ENCODE results near the gene QRICH2.

QRICH2 gene

GRCh38 chr17:76293106-76293505 is 15.0 kb downstream of the QRICH2 start:
- no peak overlapping the region for H2BK15ac ChIP-seq (ENCODE audit: low read depth, poor library complexity, severe bottlenecking)
- no peaks in the 10 kb centered on the region for H3K27me3 ChIP-seq (ENCODE audit: control insufficient read depth in 1 of 2, insufficient read depth in 1 of 2, low read length in 2 of 2)
- H3K4me3 ChIP-seq (ENCODE audit: insufficient read depth in 1 of 2, low read depth in 1 of 2, low read length in 2 of 2) = no peak overlapping the region
- no peak overlapping the region for H2AFZ ChIP-seq (ENCODE audit: low read depth, low read length)
- H3K79me1 ChIP-seq (replicated peaks; ENCODE audit: low read length, poor library complexity, severe bottlenecking) = no peaks in the 10 kb centered on the region
- no peak overlapping the region for H2BK120ac ChIP-seq (ENCODE audit: low read depth, low read length)
- no peak overlapping the region for H2BK12ac ChIP-seq (ENCODE audit: low read length in 2 of 2)
- H3K14ac ChIP-seq (ENCODE audit: low read length in 2 of 2) = no peak overlapping the region
- H2AK5ac ChIP-seq (ENCODE audit: low read length, severe bottlenecking) = no peak overlapping the region
- WGBS = 92% methylated on average over 7 of the region's 7 CpGs
- H4K91ac ChIP-seq (ENCODE audit: low read length) = no peak overlapping the region
- no peak for DNase-seq
- H3K23ac ChIP-seq (ENCODE audit: low read length in 2 of 2) = no peak overlapping the region
- no peak overlapping the region for H3K9ac ChIP-seq (ENCODE audit: low read length)
- peaks cover 14 to 15% of the 10 kb centered on the region in 2 experiments for H3K36me3 ChIP-seq (ENCODE audit: control insufficient read depth in 1 of 2, insufficient read depth in 2 of 2, low read depth in 1 of 2, low read length in 2 of 2)
- H3K4ac ChIP-seq (ENCODE audit: low read depth in 1 of 2, low read length in 2 of 2) = no peak overlapping the region
- no peak overlapping the region for H2BK5ac ChIP-seq (ENCODE audit: low read depth, low read length, poor library complexity, severe bottlenecking)
- H4K8ac ChIP-seq (ENCODE audit: low read length) = no peak overlapping the region
- H3K4me2 ChIP-seq (ENCODE audit: low read length, poor library complexity, severe bottlenecking) = no peak overlapping the region
- H3K9me3 ChIP-seq (ENCODE audit: control insufficient read depth, low read length) = no peaks in the 10 kb centered on the region
- H3K18ac ChIP-seq (ENCODE audit: low read depth in 1 of 2, low read length in 2 of 2) = no peak overlapping the region
- no peaks in the 10 kb centered on the region for H3K4me1 ChIP-seq (ENCODE audit: control insufficient read depth, insufficient read depth, low read depth, low read length)
- no peak overlapping the region for H3K27ac ChIP-seq (ENCODE audit: low read length, poor library complexity, severe bottlenecking)

GRCh38 chr17:76292567-76292966 is 15.5 kb downstream of the QRICH2 start:
- Histone ChIP-seq H3K4me1 (ENCODE audit: control insufficient read depth, insufficient read depth, low read depth, low read length) (no peaks in the 10 kb centered on the region), H3K4me2 (ENCODE audit: low read length, poor library complexity, severe bottlenecking) (no peak overlapping the region), H2BK5ac (ENCODE audit: low read depth, low read length, poor library complexity, severe bottlenecking) (no peak overlapping the region), H3K79me1 (replicated peaks; ENCODE audit: low read length, poor library complexity, severe bottlenecking) (no peaks in the 10 kb centered on the region), H3K4me3 (ENCODE audit: insufficient read depth in 1 of 2, low read depth in 1 of 2, low read length in 2 of 2) (no peak overlapping the region), H3K23ac (ENCODE audit: low read length in 2 of 2) (no peak overlapping the region), H3K9ac (ENCODE audit: low read length) (no peak overlapping the region), H4K91ac (ENCODE audit: low read length) (no peak overlapping the region), H3K4ac (ENCODE audit: low read depth in 1 of 2, low read length in 2 of 2) (no peak overlapping the region), H3K14ac (ENCODE audit: low read length in 2 of 2) (no peak overlapping the region), H3K27ac (ENCODE audit: low read length, poor library complexity, severe bottlenecking) (no peak overlapping the region), H2AFZ (ENCODE audit: low read depth, low read length) (no peak overlapping the region), H3K27me3 (ENCODE audit: control insufficient read depth in 1 of 2, insufficient read depth in 1 of 2, low read length in 2 of 2) (no peaks in the 10 kb centered on the region), H2BK120ac (ENCODE audit: low read depth, low read length) (no peak overlapping the region), H2AK5ac (ENCODE audit: low read length, severe bottlenecking) (no peak overlapping the region), H3K18ac (ENCODE audit: low read depth in 1 of 2, low read length in 2 of 2) (no peak overlapping the region), H3K36me3 (ENCODE audit: control insufficient read depth in 1 of 2, insufficient read depth in 2 of 2, low read depth in 1 of 2, low read length in 2 of 2) (peaks cover 14 to 15% of the 10 kb centered on the region in 2 experiments), H3K9me3 (ENCODE audit: control insufficient read depth, low read length) (no peaks in the 10 kb centered on the region), H4K8ac (ENCODE audit: low read length) (no peak overlapping the region), H2BK12ac (ENCODE audit: low read length in 2 of 2) (no peak overlapping the region), H2BK15ac (ENCODE audit: low read depth, poor library complexity, severe bottlenecking) (no peak overlapping the region)
- 89% methylated on average over 4 of the region's 4 CpGs for WGBS
- DNase-seq = no peak

DNA sequence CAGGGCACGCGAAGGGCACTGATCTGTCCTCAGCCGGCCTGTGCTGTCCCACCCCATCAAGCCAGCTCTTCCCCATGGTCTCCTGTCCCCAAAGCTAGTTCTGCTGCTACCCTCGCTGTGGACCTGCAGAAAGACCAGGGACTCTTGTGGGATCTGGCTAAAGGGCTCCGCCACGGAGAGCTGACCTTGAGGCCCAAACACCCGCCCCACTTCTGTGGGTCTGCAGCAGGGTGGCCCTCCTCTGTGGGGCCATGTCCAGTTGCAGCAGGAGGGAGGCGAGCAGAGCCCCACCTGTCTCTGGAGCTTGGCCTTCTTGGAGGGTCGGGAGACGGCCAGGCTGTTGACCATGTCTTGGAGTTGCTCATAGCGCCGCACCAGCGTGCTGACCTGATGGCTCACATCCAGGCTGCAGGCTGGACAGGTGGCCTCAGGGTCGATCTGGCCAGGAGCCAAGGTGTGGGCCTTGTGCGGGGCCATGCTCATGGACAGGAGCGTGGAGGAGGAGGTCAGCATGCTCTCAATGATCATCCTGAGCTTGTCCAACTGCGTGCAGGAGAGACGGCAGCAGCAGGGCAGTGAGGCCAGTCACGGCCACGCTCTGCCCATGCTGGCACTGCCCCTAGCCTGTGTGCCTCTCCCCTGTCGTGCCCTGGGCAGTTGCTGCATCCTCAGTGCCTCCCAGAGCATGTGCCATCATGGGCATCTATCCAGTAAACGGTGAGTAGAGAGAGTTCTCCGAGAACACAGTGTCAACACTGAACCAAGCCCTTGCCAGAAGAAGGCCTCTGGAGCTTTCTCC is 26.3 kb downstream of the QRICH2 start:
- H3K9ac ChIP-seq (ENCODE audit: low read length) = no peak overlapping the region
- DNase-seq = peak; percentile 14
- no peak overlapping the region for H2BK5ac ChIP-seq (ENCODE audit: low read depth, low read length, poor library complexity, severe bottlenecking)
- H3K79me1 ChIP-seq (replicated peaks; ENCODE audit: low read length, poor library complexity, severe bottlenecking) = no peaks in the 10 kb centered on the region
- no peak overlapping the region for H2BK120ac ChIP-seq (ENCODE audit: low read depth, low read length)
- no peak overlapping the region for H3K27ac ChIP-seq (ENCODE audit: low read length, poor library complexity, severe bottlenecking)
- no peak overlapping the region for H3K18ac ChIP-seq (ENCODE audit: low read depth in 1 of 2, low read length in 2 of 2)
- no peak overlapping the region for H2AK5ac ChIP-seq (ENCODE audit: low read length, severe bottlenecking)
- H3K4ac ChIP-seq (ENCODE audit: low read depth in 1 of 2, low read length in 2 of 2) = no peak overlapping the region
- H3K23ac ChIP-seq (ENCODE audit: low read length in 2 of 2) = no peak overlapping the region
- H3K36me3 ChIP-seq (ENCODE audit: control insufficient read depth in 1 of 2, insufficient read depth in 2 of 2, low read depth in 1 of 2, low read length in 2 of 2) = peaks cover 0 to 9% of the 10 kb centered on the region in 2 experiments
- no peak overlapping the region for H3K4me3 ChIP-seq (ENCODE audit: insufficient read depth in 1 of 2, low read depth in 1 of 2, low read length in 2 of 2)
- H2BK15ac ChIP-seq (ENCODE audit: low read depth, poor library complexity, severe bottlenecking) = no peak overlapping the region
- H4K8ac ChIP-seq (ENCODE audit: low read length) = no peak overlapping the region
- H4K91ac ChIP-seq (ENCODE audit: low read length) = peak overlapping the region; percentile 7
- no peaks in the 10 kb centered on the region for H3K27me3 ChIP-seq (ENCODE audit: control insufficient read depth in 1 of 2, insufficient read depth in 1 of 2, low read length in 2 of 2)
- 94% methylated on average over 23 of the region's 23 CpGs for WGBS
- no peaks in the 10 kb centered on the region for H3K9me3 ChIP-seq (ENCODE audit: control insufficient read depth, low read length)
- no peak overlapping the region for H3K4me2 ChIP-seq (ENCODE audit: low read length, poor library complexity, severe bottlenecking)
- no peak overlapping the region for H2BK12ac ChIP-seq (ENCODE audit: low read length in 2 of 2)
- H2AFZ ChIP-seq (ENCODE audit: low read depth, low read length) = no peak overlapping the region
- H3K14ac ChIP-seq (ENCODE audit: low read length in 2 of 2) = no peak overlapping the region
- H3K4me1 ChIP-seq (ENCODE audit: control insufficient read depth, insufficient read depth, low read depth, low read length) = peaks cover 13% of the 10 kb centered on the region

GRCh38 chr17:76280650-76281049 is 27.4 kb downstream of the QRICH2 start:
- Histone ChIP-seq H3K9me3 (ENCODE audit: control insufficient read depth, low read length) (no peaks in the 10 kb centered on the region), H2BK12ac (ENCODE audit: low read length in 2 of 2) (no peak overlapping the region), H3K27me3 (ENCODE audit: control insufficient read depth in 1 of 2, insufficient read depth in 1 of 2, low read length in 2 of 2) (no peaks in the 10 kb centered on the region), H3K23ac (ENCODE audit: low read length in 2 of 2) (no peak overlapping the region), H2BK15ac (ENCODE audit: low read depth, poor library complexity, severe bottlenecking) (no peak overlapping the region), H3K4me1 (ENCODE audit: control insufficient read depth, insufficient read depth, low read depth, low read length) (peaks cover 21% of the 10 kb centered on the region), H3K4ac (ENCODE audit: low read depth in 1 of 2, low read length in 2 of 2) (no peak overlapping the region), H3K4me2 (ENCODE audit: low read length, poor library complexity, severe bottlenecking) (no peak overlapping the region), H2AFZ (ENCODE audit: low read depth, low read length) (no peak overlapping the region), H3K36me3 (ENCODE audit: control insufficient read depth in 1 of 2, insufficient read depth in 2 of 2, low read depth in 1 of 2, low read length in 2 of 2) (peaks cover 0 to 14% of the 10 kb centered on the region in 2 experiments), H3K27ac (ENCODE audit: low read length, poor library complexity, severe bottlenecking) (no peak overlapping the region), H4K91ac (ENCODE audit: low read length) (no peak overlapping the region), H3K79me1 (replicated peaks; ENCODE audit: low read length, poor library complexity, severe bottlenecking) (no peaks in the 10 kb centered on the region), H3K4me3 (ENCODE audit: insufficient read depth in 1 of 2, low read depth in 1 of 2, low read length in 2 of 2) (no peak overlapping the region), H2BK120ac (ENCODE audit: low read depth, low read length) (no peak overlapping the region), H3K14ac (ENCODE audit: low read length in 2 of 2) (no peak overlapping the region), H3K18ac (ENCODE audit: low read depth in 1 of 2, low read length in 2 of 2) (no peak overlapping the region), H3K9ac (ENCODE audit: low read length) (no peak overlapping the region), H2AK5ac (ENCODE audit: low read length, severe bottlenecking) (no peak overlapping the region), H4K8ac (ENCODE audit: low read length) (no peak overlapping the region), H2BK5ac (ENCODE audit: low read depth, low read length, poor library complexity, severe bottlenecking) (no peak overlapping the region)
- WGBS = 89% methylated on average over 15 of the region's 15 CpGs
- no peak for DNase-seq

All from mesenchymal stem cell (in vitro differentiated cells and primary cell).